Thyroid gland (tissue), 4 donors: Measurements from ENCODE around the gene TNFSF13. TPM values are rescaled to one million over a fixed set of nuclear protein-coding genes. Genes with fewer than 3 reads are reported as not detected.

Experiments used
- DNase-seq, 2 donors: peaks; one replicate each; pipeline ENCODE4 v3.0.0-alpha.2; 2019
- H3K27ac ChIP-seq, 3 donors: fragments of 200-600 bp; sonication (generic); 1 replicate in 2 of 3; 2 replicates in 1 of 3; pipeline ENCODE4 v1.5.1; 2016 to 2019; ENCODE audit warnings: mild to moderate bottlenecking in 1 of 3, moderate library complexity in 1 of 3
- H3K27me3 ChIP-seq: fragments of 200-600 bp; sonication (generic); one replicate; pipeline ENCODE4 v1.5.1; 2019
- H3K36me3 ChIP-seq, 2 donors: fragments of 200-600 bp; sonication (generic); one replicate each; pipeline ENCODE4 v1.5.1; 2016 to 2019
- H3K4me1 ChIP-seq, 2 donors: fragments of 200-600 bp; sonication (generic); one replicate each; pipeline ENCODE4 v1.5.1; 2017 to 2019
- H3K4me3 ChIP-seq, 3 donors: fragments of 200-600 bp; sonication (generic); replicated peaks in 1 of 3; 1 replicate in 2 of 3; 2 replicates in 1 of 3; pipeline ENCODE4 v1.5.1; 2016; ENCODE audit warnings: mild to moderate bottlenecking in 1 of 3
- H3K9me3 ChIP-seq: fragments of 200-600 bp; sonication (generic); one replicate; pipeline ENCODE4 v1.5.1; 2017
- CTCF ChIP-seq, 6 experiments: fragments of 200-600 bp in 3 of 6; fragments of 450-650 bp in 3 of 6; sonication (generic) in 3 of 6; IDR thresholded peaks; one replicate each; pipeline ENCODE4 v1.5.1; 2016 to 2019; ENCODE audit warnings: antibody characterized with exemption in 6 of 6, mild to moderate bottlenecking in 2 of 6, inconsistent platforms in 1 of 6, moderate library complexity in 1 of 6
- POLR2A ChIP-seq, 2 donors: fragments of 450-650 bp; IDR thresholded peaks; one replicate each; pipeline ENCODE4 v1.6.1; 2017; ENCODE audit warnings: antibody characterized with exemption in 2 of 2, mild to moderate bottlenecking in 2 of 2, moderate library complexity in 1 of 2
- WGBS, 2 donors: methylation state at CpG; one replicate each; pipeline ENCODE4 v1.1.5; 2017; 5-methylcytosine and 5-hydroxymethylcytosine counted together
- intact Hi-C: fragments of 100-400 bp; cut with DNase I; formaldehyde crosslinking; loops from one replicate; pipeline ENCODE4 v1.15.1; 2023
- total RNA-seq, 4 donors: library from RNA; depleted of rRNA; stranded (reverse); fragments of >200 nt; gene quantifications; one replicate each; pipeline ENCODE4 v1.2.3, GENCODE V29; 2016

TNFSF13 gene
- total RNA-seq, 4 donors from 2014 or later, result 11.7 to 32.2 (median 24.8) TPM

GRCh38 chr17:7576432-7576937, 17.9 kb downstream of the TNFSF13 start:
- no peak for DNase-seq
- no peaks in the 10 kb centered on the region for H3K27me3 ChIP-seq
- WGBS, 2 donors, result 89 to 93% methylated on average over 14 of the region's 14 CpGs
- H3K9me3 ChIP-seq, result no peaks in the 10 kb centered on the region
- H3K36me3 ChIP-seq, result peaks cover 47 to 48% of the 10 kb centered on the region in 2 donors
- intact Hi-C loops, result no loop called here
- no peak overlapping the region for H3K4me3 ChIP-seq
- TF ChIP-seq POLR2A (IDR thresholded peaks at IDR 0.05), result no peak
- no peak for TF ChIP-seq CTCF (IDR thresholded peaks at IDR 0.05)
- peaks cover 16 to 44% of the 10 kb centered on the region in 2 donors for H3K4me1 ChIP-seq
- H3K27ac ChIP-seq, result no peak overlapping the region

GRCh38 chr17:7577327-7578199, 19.0 kb downstream of the TNFSF13 start:
- intact Hi-C loops, result no loop called here
- WGBS, 2 donors, result 86 to 90% methylated on average over 16 to 17 of the region's 17 CpGs
- Histone ChIP-seq H3K36me3 (peaks cover 47 to 48% of the 10 kb centered on the region in 2 donors), H3K27me3 (no peaks in the 10 kb centered on the region), H3K27ac (no peak overlapping the region), H3K4me3 (no peak overlapping the region), H3K9me3 (no peaks in the 10 kb centered on the region), H3K4me1 (peaks cover 17 to 45% of the 10 kb centered on the region in 2 donors)
- DNase-seq, result no peak
- TF ChIP-seq POLR2A (IDR thresholded peaks at IDR 0.05) (no peak), CTCF (IDR thresholded peaks at IDR 0.05) (no peak)

- H3K27ac ChIP-seq, result peak within 1 kb of the TSS; percentile 44 to 85 (median 82)
- WGBS, 2 donors, result 39 to 64% methylated on average over 5 to 6 of the region's 7 CpGs
- peak; percentile 28 to 45 for DNase-seq
- H3K4me1 ChIP-seq, result peaks cover 21 to 50% of the 10 kb centered on the region in 2 donors
- intact Hi-C loops, result no loop called here
- H3K36me3 ChIP-seq, result peaks cover 44 to 47% of the 10 kb centered on the region in 2 donors
- no peaks in the 10 kb centered on the region for H3K27me3 ChIP-seq
- no peak within 1 kb of the TSS for H3K4me3 ChIP-seq
- TF ChIP-seq POLR2A (IDR thresholded peaks at IDR 0.05) (peak in 1 of 2 donors; percentile 30), CTCF (IDR thresholded peaks at IDR 0.05) (no peak)
- H3K9me3 ChIP-seq, result no peaks in the 10 kb centered on the region
These were observed 20.7 kb downstream of the TNFSF13 start, which contains the start of gene CD68 for GRCh38 chr17:7579001-7579833. CD68 (plus strand) TSS chr17:7579638; CDS start chr17:7579678, 40 bp downstream.

- no peak for DNase-seq
- Histone ChIP-seq H3K27ac (peak overlapping the region; percentile 44 to 85 (median 82)), H3K9me3 (no peaks in the 10 kb centered on the region), H3K4me3 (no peak overlapping the region), H3K36me3 (peaks cover 38 to 39% of the 10 kb centered on the region in 2 donors), H3K27me3 (no peaks in the 10 kb centered on the region), H3K4me1 (peaks cover 20 to 50% of the 10 kb centered on the region in 2 donors)
- intact Hi-C loops, result no loop called here
- no peak for TF ChIP-seq CTCF (IDR thresholded peaks at IDR 0.05)
- TF ChIP-seq POLR2A (IDR thresholded peaks at IDR 0.05), result no peak
- 68 to 81% methylated on average over 11 of the region's 12 CpGs for WGBS, 2 donors
These were observed 21.5 kb downstream of the TNFSF13 start for GRCh38 chr17:7579834-7580603.
